ENCODE results near the gene NANOS2. TPM values are rescaled to one million over a fixed set of nuclear protein-coding genes. Genes with fewer than 3 reads are reported as not detected.
"Not testable (repeated sequence)": the region's sequence is repeated elsewhere in the genome, so short reads cannot be mapped to it uniquely, and the experiment has no call there.

NANOS2 gene
- total RNA-seq, 2 experiments from 2014 or later = not detected

- Mint-ChIP-seq H3K27ac (no peak overlapping the region), H3K9me3 (ENCODE audit: insufficient read depth) (no peaks in the 10 kb centered on the region), H3K36me3 (ENCODE audit: low read depth) (no peaks in the 10 kb centered on the region), H3K4me1 (ENCODE audit: low read depth) (peaks cover 35% of the 10 kb centered on the region), H3K4me3 (no peak overlapping the region), H3K27me3 (ENCODE audit: low read depth) (peaks cover 27% of the 10 kb centered on the region)
- ChIA-PET CTCF (interaction anchor here (0.6 to 3.0 kb wide), 5 partner anchors 14 to 110 kb away, joined by 3 to 13 read pairs (median 8); partner anchors contain the start of genes FOXA3, RSPH6A, SIX5 and SYMPK), POLR2A (no interaction called here)
- no peak for DNase-seq
- no peak for ATAC-seq
These were observed 34.6 kb downstream of the NANOS2 start for GRCh38 chr19:45879971-45880370.

DNA sequence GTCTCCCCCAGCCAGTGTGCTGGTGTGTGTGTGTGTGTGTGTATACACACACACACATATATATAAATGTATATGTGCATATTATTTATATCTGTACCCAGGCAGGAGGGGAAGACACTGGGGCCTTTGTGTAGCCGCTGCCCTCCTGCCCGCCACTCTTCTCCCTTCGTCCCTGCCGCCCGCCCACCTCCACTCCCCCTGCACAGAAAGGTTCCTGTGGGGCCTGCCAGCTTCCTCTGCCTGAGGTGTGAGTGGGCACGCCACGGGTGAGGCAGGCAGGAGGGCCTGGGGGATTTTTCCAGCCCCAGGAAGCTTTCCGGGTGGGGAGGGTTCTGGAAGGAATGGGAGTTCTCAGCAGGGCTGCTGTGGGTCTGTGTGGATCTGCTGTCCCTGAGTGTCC lies 35.5 kb downstream of the NANOS2 start:
- H3K4me3 Mint-ChIP-seq = no peak overlapping the region
- H3K4me1 Mint-ChIP-seq (ENCODE audit: low read depth) = peaks cover 31% of the 10 kb centered on the region
- H3K36me3 Mint-ChIP-seq (ENCODE audit: low read depth) = no peaks in the 10 kb centered on the region
- ATAC-seq (no peak), DNase-seq (no peak)
- H3K27ac Mint-ChIP-seq = no peak overlapping the region
- ChIA-PET POLR2A (interaction anchor here (0.7 kb wide), 1 partner anchor 166 kb away, joined by 3 read pairs; no protein-coding TSS in a partner anchor), CTCF (interaction anchor here (2.4 to 3.0 kb wide), 3 partner anchors 15 to 109 kb away, joined by 8 to 13 read pairs (median 8); partner anchors contain the start of genes FOXA3, SIX5 and SYMPK)
- peaks cover 30% of the 10 kb centered on the region for H3K27me3 Mint-ChIP-seq (ENCODE audit: low read depth)
- no peaks in the 10 kb centered on the region for H3K9me3 Mint-ChIP-seq (ENCODE audit: insufficient read depth)

GRCh38 chr19:45878043-45878794 lies 36.4 kb downstream of the NANOS2 start:
- Mint-ChIP-seq H3K27ac (no peak overlapping the region), H3K9me3 (ENCODE audit: insufficient read depth) (no peaks in the 10 kb centered on the region)
- CTCF ChIA-PET = interaction anchor here (2.4 to 3.0 kb wide), 3 partner anchors 14 to 108 kb away, joined by 8 to 13 read pairs (median 8); partner anchors contain the start of genes FOXA3, SIX5 and SYMPK

DNA sequence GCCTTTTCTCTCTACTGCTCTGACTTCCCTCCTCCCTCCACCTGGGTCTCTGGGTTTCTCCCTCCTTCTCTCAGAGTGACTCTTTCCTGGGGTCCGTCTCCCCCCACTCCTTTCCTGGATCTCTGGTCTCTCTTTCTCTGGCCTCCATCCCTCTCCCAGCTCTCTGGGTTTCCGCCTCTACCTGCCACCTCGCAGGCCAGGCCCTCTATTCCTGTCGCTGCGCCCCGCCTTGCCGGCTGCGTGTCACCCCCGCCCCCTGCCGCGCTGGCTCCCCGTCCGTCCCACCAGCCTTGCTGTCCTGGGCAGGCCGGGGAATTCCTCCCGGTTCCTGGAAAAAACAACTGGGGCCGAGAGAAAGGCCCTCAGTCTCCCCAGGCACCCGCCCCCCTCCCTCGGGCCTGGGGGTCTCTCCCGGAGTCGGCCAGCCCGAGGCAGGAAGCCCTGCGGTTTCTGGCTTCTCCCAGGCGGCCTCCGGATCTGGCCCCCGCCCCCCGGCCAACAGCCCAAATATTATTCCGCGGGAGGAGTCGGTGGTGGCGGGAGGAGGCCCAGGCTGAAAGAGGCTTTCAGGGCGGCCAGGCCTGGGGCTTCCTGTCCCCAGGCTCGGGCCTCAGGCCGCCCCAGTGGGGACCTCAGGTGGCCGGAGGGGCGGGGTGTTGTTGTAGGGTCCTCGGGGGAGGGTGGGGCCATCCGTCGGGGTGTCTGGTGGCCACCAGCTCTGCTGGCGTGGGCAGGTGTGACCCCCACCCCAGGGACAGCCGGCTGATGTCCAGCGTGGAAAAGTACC lies 38.0 kb downstream of the NANOS2 start:
- no peak overlapping the region for H3K4me3 Mint-ChIP-seq
- no peak overlapping the region for H3K27ac Mint-ChIP-seq
- POLR2A ChIA-PET = no interaction called here
- no peaks in the 10 kb centered on the region for H3K36me3 Mint-ChIP-seq (ENCODE audit: low read depth)
- peaks cover 18% of the 10 kb centered on the region for H3K4me1 Mint-ChIP-seq (ENCODE audit: low read depth)
- no peaks in the 10 kb centered on the region for H3K9me3 Mint-ChIP-seq (ENCODE audit: insufficient read depth)
- CTCF ChIA-PET = no interaction called here
- ATAC-seq = peak; percentile 34
- DNase-seq = no peak
- peaks cover 34% of the 10 kb centered on the region for H3K27me3 Mint-ChIP-seq (ENCODE audit: low read depth)

More at GRCh38 chr19:45878043-45878794, 36.4 kb downstream of the NANOS2 start:
- no peak for ATAC-seq
- Mint-ChIP-seq H3K4me3 (no peak overlapping the region), H3K4me1 (ENCODE audit: low read depth) (peaks cover 25% of the 10 kb centered on the region), H3K36me3 (ENCODE audit: low read depth) (no peaks in the 10 kb centered on the region), H3K27me3 (ENCODE audit: low read depth) (peaks cover 34% of the 10 kb centered on the region)
- POLR2A ChIA-PET = interaction anchor here (0.7 kb wide), 1 partner anchor 167 kb away, joined by 3 read pairs; no protein-coding TSS in a partner anchor
- no peak for DNase-seq

DNA sequence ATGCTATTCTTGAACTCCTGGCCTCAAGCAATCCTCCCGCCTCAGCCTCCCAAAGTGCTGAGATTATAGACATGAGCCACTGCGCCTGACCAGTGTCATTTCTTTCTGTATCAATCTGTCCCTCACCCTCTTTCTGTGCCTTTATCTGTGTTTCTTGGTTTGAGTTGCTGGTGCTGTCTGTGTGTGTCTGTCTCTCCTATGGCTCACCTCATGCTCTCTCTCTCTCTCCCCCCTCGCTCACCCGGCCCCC lies 38.5 kb downstream of the NANOS2 start:
- ChIA-PET CTCF (no interaction called here), POLR2A (no interaction called here)
- H3K9me3 Mint-ChIP-seq (ENCODE audit: insufficient read depth) = no peaks in the 10 kb centered on the region
- DNase-seq = no peak
- H3K4me1 Mint-ChIP-seq (ENCODE audit: low read depth) = peaks cover 14% of the 10 kb centered on the region
- H3K27me3 Mint-ChIP-seq (ENCODE audit: low read depth) = peaks cover 34% of the 10 kb centered on the region
- no peak overlapping the region for H3K4me3 Mint-ChIP-seq
- ATAC-seq = peak; percentile 50
- no peaks in the 10 kb centered on the region for H3K36me3 Mint-ChIP-seq (ENCODE audit: low read depth)
- H3K27ac Mint-ChIP-seq = no peak overlapping the region

GRCh38 chr19:45874620-45874966 lies 40.0 kb downstream of the NANOS2 start:
- DNase-seq (no peak), ATAC-seq (no peak)
- ChIA-PET POLR2A (no interaction called here), CTCF (no interaction called here)
- no peak overlapping the region for H3K4me3 Mint-ChIP-seq
- no peaks in the 10 kb centered on the region for H3K36me3 Mint-ChIP-seq (ENCODE audit: low read depth)
- H3K27ac Mint-ChIP-seq = no peak overlapping the region
- peaks cover 29% of the 10 kb centered on the region for H3K27me3 Mint-ChIP-seq (ENCODE audit: low read depth)
- no peaks in the 10 kb centered on the region for H3K9me3 Mint-ChIP-seq (ENCODE audit: insufficient read depth)
- H3K4me1 Mint-ChIP-seq (ENCODE audit: low read depth) = peaks cover 13% of the 10 kb centered on the region

GRCh38 chr19:45873219-45873772 lies 41.3 kb downstream of the NANOS2 start:
- ATAC-seq (no peak), DNase-seq (no peak)
- H3K27me3 Mint-ChIP-seq (ENCODE audit: low read depth) = peaks cover 26% of the 10 kb centered on the region
- no peaks in the 10 kb centered on the region for H3K9me3 Mint-ChIP-seq (ENCODE audit: insufficient read depth)
- ChIA-PET POLR2A (no interaction called here), CTCF (no interaction called here)
- no peak overlapping the region for H3K4me3 Mint-ChIP-seq
- H3K27ac Mint-ChIP-seq = no peak overlapping the region
- H3K36me3 Mint-ChIP-seq (ENCODE audit: low read depth) = no peaks in the 10 kb centered on the region
- H3K4me1 Mint-ChIP-seq (ENCODE audit: low read depth) = peaks cover 13% of the 10 kb centered on the region

- no peaks in the 10 kb centered on the region for H3K9me3 Mint-ChIP-seq (ENCODE audit: insufficient read depth)
- ChIA-PET POLR2A (no interaction called here), CTCF (no interaction called here)
- no peaks in the 10 kb centered on the region for H3K36me3 Mint-ChIP-seq (ENCODE audit: low read depth)
- no peak for ATAC-seq
- no peak overlapping the region for H3K4me3 Mint-ChIP-seq
- H3K27me3 Mint-ChIP-seq (ENCODE audit: low read depth) = peaks cover 22% of the 10 kb centered on the region
- H3K27ac Mint-ChIP-seq = no peak overlapping the region
- peaks cover 8% of the 10 kb centered on the region for H3K4me1 Mint-ChIP-seq (ENCODE audit: low read depth)
- DNase-seq = no peak
These were observed 42.3 kb downstream of the NANOS2 start for GRCh38 chr19:45872095-45872919.

DNA sequence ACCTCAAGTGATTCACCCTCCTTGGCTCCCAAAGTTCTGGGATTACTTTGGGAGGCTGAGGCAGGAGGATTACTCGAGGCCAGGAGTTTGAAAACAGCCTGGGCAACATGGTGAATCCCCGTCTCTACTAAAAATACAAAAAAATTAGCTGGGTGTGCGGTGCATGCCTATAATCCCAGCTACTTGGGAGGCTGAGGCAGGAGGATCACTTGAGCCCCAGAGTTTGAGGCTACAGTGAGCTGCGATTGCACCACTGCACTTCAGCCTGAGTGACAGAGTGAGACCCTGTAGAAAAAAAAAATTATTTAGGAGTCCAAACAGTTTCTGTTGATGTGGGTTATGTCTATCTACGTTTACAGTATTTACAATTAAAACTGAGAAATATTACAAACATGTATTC lies 43.8 kb downstream of the NANOS2 start:
- H3K27ac Mint-ChIP-seq = no peak overlapping the region
- no peaks in the 10 kb centered on the region for H3K36me3 Mint-ChIP-seq (ENCODE audit: low read depth)
- CTCF ChIA-PET = interaction anchor here (1.3 kb wide), 1 partner anchor 54 kb away, joined by 5 read pairs; no protein-coding TSS in a partner anchor
- no peaks in the 10 kb centered on the region for H3K9me3 Mint-ChIP-seq (ENCODE audit: insufficient read depth)
- H3K4me3 Mint-ChIP-seq = no peak overlapping the region
- H3K27me3 Mint-ChIP-seq (ENCODE audit: low read depth) = peaks cover 14% of the 10 kb centered on the region
- DNase-seq = no peak
- POLR2A ChIA-PET = no interaction called here
- ATAC-seq = no peak
- H3K4me1 Mint-ChIP-seq (ENCODE audit: low read depth) = no peaks in the 10 kb centered on the region

GRCh38 chr19:45867241-45867640 lies 47.3 kb downstream of the NANOS2 start:
- ATAC-seq; DNase-seq; H3K36me3 Mint-ChIP-seq (ENCODE audit: low read depth); POLR2A ChIA-PET; H3K4me3 Mint-ChIP-seq; H3K9me3 Mint-ChIP-seq (ENCODE audit: insufficient read depth); H3K27ac Mint-ChIP-seq: not testable (repeated sequence)
- peaks cover 16% of the 10 kb centered on the region for H3K4me1 Mint-ChIP-seq (ENCODE audit: low read depth)
- CTCF ChIA-PET = interaction anchor here (0.8 kb wide), 1 partner anchor 50 kb away, joined by 3 read pairs; no protein-coding TSS in a partner anchor
- H3K27me3 Mint-ChIP-seq (ENCODE audit: low read depth) = peaks cover 24% of the 10 kb centered on the region

- ATAC-seq = no peak
- Mint-ChIP-seq H3K27ac (no peak overlapping the region), H3K36me3 (ENCODE audit: low read depth) (peaks cover 6% of the 10 kb centered on the region), H3K27me3 (ENCODE audit: low read depth) (peaks cover 24% of the 10 kb centered on the region), H3K9me3 (ENCODE audit: insufficient read depth) (no peaks in the 10 kb centered on the region), H3K4me1 (ENCODE audit: low read depth) (peaks cover 22% of the 10 kb centered on the region), H3K4me3 (no peak overlapping the region)
- POLR2A ChIA-PET = interaction anchor here (0.6 kb wide), 1 partner anchor 121 kb away, joined by 3 read pairs; no protein-coding TSS in a partner anchor
- no peak for DNase-seq
- CTCF ChIA-PET = interaction anchor here (0.7 to 0.9 kb wide), 3 partner anchors 14 to 154 kb away, joined by 3 read pairs; no protein-coding TSS in a partner anchor
These were observed 48.0 kb downstream of the NANOS2 start for GRCh38 chr19:45866400-45867176.
